PC-3 (cell line): ENCODE data around the gene ST3GAL6. TPM values are rescaled to one million over a fixed set of nuclear protein-coding genes. Genes with fewer than 3 reads are reported as not detected.
A peak's percentile ranks its signal among the peaks of the same experiment; 100 is the strongest.

Experiments used
- ATAC-seq: fragments of 200-7000 bp; cut with Tn5 transposase; 2 replicates; pipeline ENCODE4 v1.9.1; 2020; ENCODE audit warnings: mild to moderate bottlenecking, moderate library complexity
- BruUV-seq: library from RNA; stranded (reverse); fragments of 400-500 nt; replicated peaks from 2 replicates; lab custom pipeline; 2021; lab: Mats Ljungman, UMichigan
- CTCF ChIA-PET: fragments of 300-600 bp; sonication (Branson Sonifier 250); formaldehyde crosslinking; loops from one replicate; lab custom pipeline; 2022; ENCODE audit warnings: antibody characterized with exemption; lab: Charles Lee
- POLR2A ChIA-PET: fragments of 300-600 bp; sonication (Branson Sonifier 250); formaldehyde crosslinking; loops from one replicate; lab custom pipeline; 2022; ENCODE audit warnings: antibody characterized with exemption; ENCODE audit not compliant: unreplicated experiment; lab: Charles Lee
- DNase-seq: peaks from one replicate; pipeline ENCODE4 v3.0.0-alpha.2; 2015
- H2AFZ ChIP-seq: fragments of 300-600 bp; sonication (generic); 2 replicates; pipeline ENCODE4 v1.6.0; 2016; ENCODE audit warnings: antibody characterized with exemption, low read length
- H3F3A ChIP-seq: fragments of 300-600 bp; sonication (generic); one replicate; pipeline ENCODE4 v1.6.0; 2017; ENCODE audit warnings: antibody characterized with exemption, low read length, control low read depth, mild to moderate bottlenecking; ENCODE audit not compliant: unreplicated experiment
- H3K27ac ChIP-seq: fragments of 300-600 bp; sonication (generic); 2 replicates; pipeline ENCODE4 v1.5.1; 2016; ENCODE audit warnings: mild to moderate bottlenecking, low read length
- H3K27me3 ChIP-seq: fragments of 300-600 bp; sonication (generic); 2 replicates; pipeline ENCODE4 v1.6.1; 2016; ENCODE audit warnings: low read length, mixed read lengths
- H3K36me3 ChIP-seq: fragments of 300-600 bp; sonication (generic); 2 replicates; pipeline ENCODE4 v1.6.1; 2016; ENCODE audit warnings: low read depth, mixed run types, low read length, mixed read lengths
- H3K4me1 ChIP-seq: fragments of 300-600 bp; sonication (generic); 2 replicates; pipeline ENCODE4 v1.5.1; 2016; ENCODE audit warnings: low read length; ENCODE audit not compliant: insufficient read depth
- H3K4me2 ChIP-seq: fragments of 300-600 bp; sonication (generic); 2 replicates; pipeline ENCODE4 v1.6.0; 2016; ENCODE audit warnings: low read length
- H3K4me3 ChIP-seq: fragments of 300-600 bp; sonication (generic); 2 replicates; pipeline ENCODE4 v1.5.1; 2016; ENCODE audit warnings: mild to moderate bottlenecking, low read length, mixed read lengths
- H3K79me2 ChIP-seq: fragments of 300-600 bp; sonication (generic); 2 replicates; pipeline ENCODE4 v1.6.1; 2017; ENCODE audit warnings: low read length, mixed read lengths
- H3K9ac ChIP-seq: fragments of 300-600 bp; sonication (generic); 2 replicates; pipeline ENCODE4 v1.6.0; 2016; ENCODE audit warnings: mild to moderate bottlenecking, low read length
- H3K9me2 ChIP-seq: fragments of 300-600 bp; sonication (generic); replicated peaks from 2 replicates; pipeline ENCODE4 v1.6.1; 2016; ENCODE audit warnings: mixed run types, low read length, mixed read lengths
- H3K9me3 ChIP-seq: fragments of 300-600 bp; sonication (generic); 2 replicates; pipeline ENCODE4 v1.6.1; 2016; ENCODE audit warnings: low read length, mixed read lengths
- H4K20me1 ChIP-seq: fragments of 300-600 bp; sonication (generic); 2 replicates; pipeline ENCODE4 v1.6.1; 2016; ENCODE audit warnings: low read length, mixed read lengths
- EZH2 ChIP-seq: fragments of 300-600 bp; sonication (generic); IDR thresholded peaks from one replicate; pipeline ENCODE4 v1.6.1; 2017; ENCODE audit warnings: antibody characterized with exemption, mild to moderate bottlenecking, low read length; ENCODE audit not compliant: unreplicated experiment
- EZH2phosphoT487 ChIP-seq: fragments of 300-600 bp; sonication (generic); IDR thresholded peaks from 2 replicates; pipeline ENCODE4 v1.6.1; 2018; ENCODE audit warnings: mild to moderate bottlenecking, antibody characterized with exemption, low read length, borderline replicate concordance
- intact Hi-C: fragments of 100-400 bp; cut with micrococcal nuclease; formaldehyde crosslinking; loops from 2 replicates; pipeline ENCODE4 v1.9.0; 2023
- total RNA-seq: library from RNA; depleted of rRNA; stranded (reverse); fragments of >200 nt; gene quantifications from 2 replicates; pipeline ENCODE4 v1.2.3, GENCODE V29; 2014
- TF ChIP-seq, protein P1 (sequence below): fragments of 300-600 bp; sonication (generic); conservative IDR thresholded peaks from 2 replicates; pipeline ENCODE4 v1.5.1; 2017; ENCODE audit warnings: antibody characterized with exemption, low read depth, mild to moderate bottlenecking, low read length

ST3GAL6 gene
- total RNA-seq, 1 experiment from 2014 or later = 11.5 TPM

DNA sequence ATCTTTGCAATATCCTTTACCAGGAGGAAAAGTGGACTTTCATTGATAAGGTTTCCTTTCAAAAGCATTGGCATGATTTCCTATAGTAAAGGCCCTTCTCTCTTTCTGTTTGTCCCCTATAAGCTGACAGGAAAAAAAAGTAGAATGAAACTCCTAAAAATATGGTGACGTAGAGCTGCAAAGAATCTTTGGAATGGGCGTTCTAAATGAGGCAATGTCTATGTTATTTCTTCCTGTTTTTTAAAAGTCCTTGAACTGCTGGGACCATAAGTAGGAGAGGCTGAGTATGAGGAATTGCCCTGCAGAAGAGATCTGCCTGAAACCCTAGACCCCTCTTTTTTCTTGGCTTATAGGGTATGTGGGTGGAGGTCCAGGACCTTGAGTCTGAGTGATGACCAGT is 17.2 kb downstream of the ST3GAL6 start:
- no peak overlapping the region for H3K9ac ChIP-seq
- DNase-seq = no peak
- no peaks in the 10 kb centered on the region for H4K20me1 ChIP-seq
- H3K9me2 ChIP-seq = no peaks in the 10 kb centered on the region
- H3K4me2 ChIP-seq = no peak overlapping the region
- no peaks in the 10 kb centered on the region for H3K27me3 ChIP-seq
- no peak overlapping the region for H3K4me3 ChIP-seq
- POLR2A ChIA-PET = no interaction called here
- no peaks in the 10 kb centered on the region for H3F3A ChIP-seq
- no peak for ATAC-seq
- H3K9me3 ChIP-seq = no peaks in the 10 kb centered on the region
- no peak overlapping the region for H2AFZ ChIP-seq
- H3K36me3 ChIP-seq = no peaks in the 10 kb centered on the region; the same call in 1 of the 2 replicates
- no peak overlapping the region for H3K27ac ChIP-seq
- H3K79me2 ChIP-seq = no peaks in the 10 kb centered on the region
- CTCF ChIA-PET = no interaction called here
- H3K4me1 ChIP-seq = peaks cover 14% of the 10 kb centered on the region
- no TSS peak for BruUV-seq
- TF ChIP-seq, protein P1, sequence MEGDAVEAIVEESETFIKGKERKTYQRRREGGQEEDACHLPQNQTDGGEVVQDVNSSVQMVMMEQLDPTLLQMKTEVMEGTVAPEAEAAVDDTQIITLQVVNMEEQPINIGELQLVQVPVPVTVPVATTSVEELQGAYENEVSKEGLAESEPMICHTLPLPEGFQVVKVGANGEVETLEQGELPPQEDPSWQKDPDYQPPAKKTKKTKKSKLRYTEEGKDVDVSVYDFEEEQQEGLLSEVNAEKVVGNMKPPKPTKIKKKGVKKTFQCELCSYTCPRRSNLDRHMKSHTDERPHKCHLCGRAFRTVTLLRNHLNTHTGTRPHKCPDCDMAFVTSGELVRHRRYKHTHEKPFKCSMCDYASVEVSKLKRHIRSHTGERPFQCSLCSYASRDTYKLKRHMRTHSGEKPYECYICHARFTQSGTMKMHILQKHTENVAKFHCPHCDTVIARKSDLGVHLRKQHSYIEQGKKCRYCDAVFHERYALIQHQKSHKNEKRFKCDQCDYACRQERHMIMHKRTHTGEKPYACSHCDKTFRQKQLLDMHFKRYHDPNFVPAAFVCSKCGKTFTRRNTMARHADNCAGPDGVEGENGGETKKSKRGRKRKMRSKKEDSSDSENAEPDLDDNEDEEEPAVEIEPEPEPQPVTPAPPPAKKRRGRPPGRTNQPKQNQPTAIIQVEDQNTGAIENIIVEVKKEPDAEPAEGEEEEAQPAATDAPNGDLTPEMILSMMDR = no peak
- TF ChIP-seq EZH2phosphoT487 = no peak
- TF ChIP-seq EZH2 = no peak
- intact Hi-C loops = no loop called here

DNA sequence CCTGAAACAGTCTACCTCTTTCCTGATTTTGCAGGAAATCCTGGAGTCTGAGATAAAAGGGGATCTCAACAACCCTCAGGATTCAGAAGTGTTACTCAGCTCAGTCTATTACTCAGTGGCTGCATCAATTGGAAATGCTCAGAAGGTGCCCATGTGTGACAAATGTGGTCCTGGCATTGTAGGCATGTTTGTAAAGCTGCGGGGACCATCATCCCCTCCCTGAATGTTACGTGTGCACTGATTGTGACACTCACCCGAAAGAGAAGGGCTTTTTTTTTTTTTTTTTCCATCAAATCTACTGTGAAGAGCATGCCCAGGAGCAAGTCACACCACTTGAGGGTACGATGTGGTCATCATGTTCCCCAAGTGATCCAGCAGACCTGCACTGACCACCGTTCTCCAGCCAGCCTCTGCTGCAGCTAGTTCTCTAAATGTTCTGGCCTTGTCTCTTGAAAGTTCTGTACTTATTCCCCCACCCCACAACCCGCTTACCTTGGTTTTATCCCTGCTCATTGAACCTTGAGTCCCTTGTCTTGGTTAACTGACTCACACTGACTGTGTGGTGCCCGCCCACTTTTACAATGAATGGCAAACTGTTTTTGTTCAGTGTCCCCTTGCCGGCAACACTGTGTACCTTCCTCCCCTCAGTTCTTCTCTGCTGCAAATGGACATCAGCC is 19.8 kb downstream of the ST3GAL6 start:
- Histone ChIP-seq H3K9me3 (no peaks in the 10 kb centered on the region), H4K20me1 (no peaks in the 10 kb centered on the region), H3K9me2 (no peaks in the 10 kb centered on the region), H3K4me3 (no peak overlapping the region), H3K4me2 (no peak overlapping the region), H2AFZ (no peak overlapping the region), H3K36me3 (no peaks in the 10 kb centered on the region; the same call in 1 of the 2 replicates), H3K9ac (no peak overlapping the region), H3K4me1 (peaks cover 14% of the 10 kb centered on the region), H3K79me2 (no peaks in the 10 kb centered on the region), H3K27ac (no peak overlapping the region), H3F3A (no peaks in the 10 kb centered on the region), H3K27me3 (no peaks in the 10 kb centered on the region)
- ChIA-PET CTCF (no interaction called here), POLR2A (no interaction called here)
- DNase-seq = peak; percentile 46
- BruUV-seq = no TSS peak
- intact Hi-C loops = no loop called here
- TF ChIP-seq, protein P1 = no peak
- TF ChIP-seq EZH2 (no peak), EZH2phosphoT487 (no peak)
- ATAC-seq = peak; percentile 19; the same call in 1 of the 2 replicates

DNA sequence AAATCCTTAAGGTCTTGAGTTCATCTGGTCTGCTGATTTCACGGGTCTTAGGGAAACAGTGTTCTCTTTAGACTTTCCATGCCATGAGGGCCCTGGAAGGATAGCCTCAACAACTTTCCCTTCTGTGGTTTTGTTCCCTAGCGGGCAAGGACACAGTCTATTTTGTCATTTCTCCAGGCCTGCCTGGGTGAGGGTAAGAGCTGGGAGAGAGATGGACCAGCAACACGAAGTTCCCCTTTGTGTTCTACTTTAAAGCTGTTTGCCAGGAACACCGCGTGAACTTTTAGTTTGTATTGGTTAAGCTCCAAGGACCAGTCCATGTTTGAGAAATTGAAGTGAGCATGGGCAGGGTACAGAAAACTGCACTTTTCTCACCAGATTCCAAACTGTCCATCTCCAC is 20.9 kb downstream of the ST3GAL6 start:
- intact Hi-C loops = no loop called here
- Histone ChIP-seq H3K4me2 (no peak overlapping the region), H3K9me2 (no peaks in the 10 kb centered on the region), H2AFZ (no peak overlapping the region), H4K20me1 (no peaks in the 10 kb centered on the region), H3K27ac (no peak overlapping the region), H3K79me2 (no peaks in the 10 kb centered on the region), H3K36me3 (no peaks in the 10 kb centered on the region; the same call in 1 of the 2 replicates), H3K4me1 (peaks cover 14% of the 10 kb centered on the region), H3K4me3 (no peak overlapping the region), H3F3A (no peaks in the 10 kb centered on the region), H3K9me3 (no peaks in the 10 kb centered on the region), H3K9ac (no peak overlapping the region), H3K27me3 (no peaks in the 10 kb centered on the region)
- TF ChIP-seq, protein P1 = no peak
- no peak for TF ChIP-seq EZH2phosphoT487
- TF ChIP-seq EZH2 = no peak
- CTCF ChIA-PET = no interaction called here
- DNase-seq (no peak), ATAC-seq (no peak)
- BruUV-seq = no TSS peak
- POLR2A ChIA-PET = no interaction called here
